ENCODE data around the gene DTNA.

- TF ChIP-seq CTCF (IDR thresholded peaks at IDR 0.05), result no peak
- no peak for TF ChIP-seq POLR2A (IDR thresholded peaks at IDR 0.05)
Measured at GRCh38 chr18:34758378-34758948, 48.4 kb downstream of the DTNA start.

All from adrenal gland (tissue), 5 donors.